OCI-LY1 (cell line): ENCODE data around the gene MYH14.

Source experiments
- H2AFZ ChIP-seq: fragments of 200-600 bp; sonication (generic), shearing (Covaris generic); 2 replicates; pipeline ENCODE4 v1.6.0; 2014; ENCODE audit warnings: antibody characterized with exemption, mild to moderate bottlenecking, low read length
- H3F3A ChIP-seq: fragments of 200-600 bp; sonication (generic), shearing (Covaris generic); 2 replicates; pipeline ENCODE4 v1.6.0; 2014; ENCODE audit warnings: mild to moderate bottlenecking, antibody characterized with exemption, low read length, moderate library complexity; ENCODE audit not compliant: insufficient read depth
- H3K27ac ChIP-seq: fragments of 200-600 bp; sonication (generic); 2 replicates; pipeline ENCODE4 v1.5.1; 2014; ENCODE audit warnings: low read length, mixed run types, mild to moderate bottlenecking, low read depth; ENCODE audit not compliant: poor library complexity, severe bottlenecking
- H3K27me3 ChIP-seq: fragments of 200-600 bp; sonication (generic); 2 replicates; pipeline ENCODE4 v1.6.0; 2014; ENCODE audit warnings: antibody characterized with exemption, mild to moderate bottlenecking, low read length, moderate library complexity; ENCODE audit not compliant: insufficient read depth
- H3K36me3 ChIP-seq: fragments of 200-600 bp; sonication (generic); 2 replicates; pipeline ENCODE4 v1.6.1; 2014; ENCODE audit warnings: mild to moderate bottlenecking, antibody characterized with exemption, low read length, moderate library complexity, mixed read lengths; ENCODE audit not compliant: insufficient read depth
- H3K4me1 ChIP-seq: fragments of 200-600 bp; sonication (generic); 2 replicates; pipeline ENCODE4 v1.5.1; 2014; ENCODE audit warnings: mild to moderate bottlenecking, low read length, moderate library complexity; ENCODE audit not compliant: insufficient read depth, severe bottlenecking
- H3K4me2 ChIP-seq: fragments of 200-600 bp; sonication (generic), shearing (Covaris generic); 2 replicates; pipeline ENCODE4 v1.6.1; 2014; ENCODE audit warnings: low read length
- H3K4me3 ChIP-seq: fragments of 200-600 bp; sonication (generic); 2 replicates; pipeline ENCODE4 v1.5.1; 2014; ENCODE audit warnings: low read length, low read depth, mild to moderate bottlenecking, mixed read lengths; ENCODE audit not compliant: poor library complexity, severe bottlenecking
- H3K79me2 ChIP-seq: fragments of 200-600 bp; shearing (Covaris generic); 2 replicates; pipeline ENCODE4 v1.6.1; 2016; ENCODE audit warnings: mixed run types, low read length, mixed read lengths; ENCODE audit not compliant: insufficient read depth
- H3K9ac ChIP-seq: fragments of 200-600 bp; sonication (generic), shearing (Covaris generic); 2 replicates; pipeline ENCODE4 v1.6.1; 2014; ENCODE audit warnings: mild to moderate bottlenecking, low read length, mixed read lengths
- H3K9me2 ChIP-seq: fragments of 200-600 bp; sonication (generic), shearing (Covaris generic); 2 replicates; pipeline ENCODE4 v1.6.1; 2014; ENCODE audit warnings: low read depth, mild to moderate bottlenecking, low read length, mixed read lengths
- H3K9me3 ChIP-seq: fragments of 200-600 bp; shearing (Covaris generic); 2 replicates; pipeline ENCODE4 v1.6.1; 2014; ENCODE audit warnings: low read length, mixed read lengths
- H4K20me1 ChIP-seq: fragments of 200-600 bp; sonication (generic), shearing (Covaris generic); 2 replicates; pipeline ENCODE4 v1.6.0; 2016; ENCODE audit warnings: mild to moderate bottlenecking, low read length; ENCODE audit not compliant: insufficient read depth
- CTCF ChIP-seq: fragments of 200-600 bp; sonication (generic), shearing (Covaris generic); IDR thresholded peaks from 2 replicates; pipeline ENCODE4 v1.5.1; 2017; ENCODE audit warnings: mild to moderate bottlenecking, antibody characterized with exemption, low read length, moderate library complexity, mixed read lengths
- EZH2 ChIP-seq: fragments of 200-600 bp; sonication (generic), shearing (Covaris generic); IDR thresholded peaks from 2 replicates; pipeline ENCODE4 v1.8.0; 2017; ENCODE audit warnings: borderline replicate concordance, mixed run types, mild to moderate bottlenecking, antibody characterized with exemption, low read length, moderate library complexity, mixed read lengths

The MYH14 gene

DNA sequence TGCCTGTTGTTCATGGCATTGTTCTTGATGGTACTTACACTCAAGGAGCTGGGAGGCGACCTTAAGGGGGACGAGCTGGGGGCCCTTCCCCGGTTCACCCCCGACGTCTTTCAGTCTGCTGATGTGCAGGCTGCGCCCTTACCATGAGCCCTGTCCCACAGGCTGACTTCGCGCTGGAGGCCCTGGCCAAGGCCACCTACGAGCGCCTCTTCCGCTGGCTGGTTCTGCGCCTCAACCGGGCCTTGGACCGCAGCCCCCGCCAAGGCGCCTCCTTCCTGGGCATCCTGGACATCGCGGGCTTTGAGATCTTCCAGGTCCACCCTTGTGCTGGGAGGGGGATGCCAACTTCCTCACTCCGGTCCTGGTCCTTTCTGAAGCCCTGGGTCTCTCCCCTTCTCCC lies 45.4 kb downstream of the MYH14 start:
- H3K36me3 ChIP-seq = no peaks in the 10 kb centered on the region; the same call in 1 of the 2 replicates
- 0 out of 2 replicates have a peak, but pooled peaks cover 12% of the 10 kb centered on the region for H3K27me3 ChIP-seq
- no peak overlapping the region for H3K27ac ChIP-seq
- H3K9ac ChIP-seq = no peak overlapping the region
- no peak overlapping the region for H3K4me2 ChIP-seq
- H3K9me3 ChIP-seq = no peaks in the 10 kb centered on the region; the same call in 1 of the 2 replicates
- H3F3A ChIP-seq = no peaks in the 10 kb centered on the region
- no peak overlapping the region for H2AFZ ChIP-seq
- H4K20me1 ChIP-seq = no peaks in the 10 kb centered on the region
- TF ChIP-seq EZH2 (no peak), CTCF (no peak)
- no peaks in the 10 kb centered on the region for H3K79me2 ChIP-seq
- no peak overlapping the region for H3K4me3 ChIP-seq
- no peaks in the 10 kb centered on the region for H3K9me2 ChIP-seq
- H3K4me1 ChIP-seq = no peaks in the 10 kb centered on the region

GRCh38 chr19:50249636-50250035 lies 46.2 kb downstream of the MYH14 start:
- Histone ChIP-seq H3K27ac (no peak overlapping the region), H3K4me2 (no peak overlapping the region), H3K79me2 (no peaks in the 10 kb centered on the region), H3K9ac (no peak overlapping the region), H2AFZ (no peak overlapping the region), H3K27me3 (0 out of 2 replicates have a peak, but pooled peaks cover 12% of the 10 kb centered on the region), H3K9me2 (no peaks in the 10 kb centered on the region), H3K9me3 (no peaks in the 10 kb centered on the region; the same call in 1 of the 2 replicates), H3F3A (no peaks in the 10 kb centered on the region), H3K4me1 (no peaks in the 10 kb centered on the region), H3K36me3 (no peaks in the 10 kb centered on the region; the same call in 1 of the 2 replicates), H3K4me3 (no peak overlapping the region), H4K20me1 (no peaks in the 10 kb centered on the region)
- no peak for TF ChIP-seq EZH2
- no peak for TF ChIP-seq CTCF

- H3K27ac ChIP-seq = no peak overlapping the region
- no peaks in the 10 kb centered on the region for H3F3A ChIP-seq
- no peaks in the 10 kb centered on the region; the same call in none of the 2 replicates for H3K9me3 ChIP-seq
- H3K27me3 ChIP-seq = 0 out of 2 replicates have a peak, but pooled peaks cover 12% of the 10 kb centered on the region
- H3K4me2 ChIP-seq = no peak overlapping the region
- H3K9me2 ChIP-seq = no peaks in the 10 kb centered on the region
- no peak overlapping the region for H3K9ac ChIP-seq
- H2AFZ ChIP-seq = no peak overlapping the region
- H4K20me1 ChIP-seq = no peaks in the 10 kb centered on the region
- H3K79me2 ChIP-seq = no peaks in the 10 kb centered on the region
- TF ChIP-seq EZH2 (no peak), CTCF (no peak)
- H3K4me1 ChIP-seq = no peaks in the 10 kb centered on the region
- H3K4me3 ChIP-seq = no peak overlapping the region
- no peaks in the 10 kb centered on the region; the same call in 1 of the 2 replicates for H3K36me3 ChIP-seq
Measured at GRCh38 chr19:50250450-50251136, 47.2 kb downstream of the MYH14 start.
